NCI-H1436 (cell line): Measurements from ENCODE around the gene GLIPR2.
"Not testable (repeated sequence)": the region's sequence is repeated elsewhere in the genome, so short reads cannot be mapped to it uniquely, and the experiment has no call there.

Experiments used
- DNase-seq: peaks from one replicate; lab custom pipeline; 2025; lab: John Stamatoyannopoulos, UW

Gene GLIPR2

GRCh38 chr9:36136272-36136893 is at the start of gene GLIPR2:
GLIPR2 (plus strand) TSS chr9:36136733; CDS start chr9:36136779, 46 bp downstream.
- DNase-seq: peak; percentile 19

GRCh38 chr9:36087054-36087453 is 49.5 kb upstream of the GLIPR2 start:
- not testable (repeated sequence) for DNase-seq

GRCh38 chr9:36088020-36088419 is 48.5 kb upstream of the GLIPR2 start:
- DNase-seq: no peak

GRCh38 chr9:36091026-36091953 is 45.2 kb upstream of the GLIPR2 start:
- no peak for DNase-seq

GRCh38 chr9:36092014-36092413 is 44.5 kb upstream of the GLIPR2 start:
- DNase-seq: no peak

- no peak for DNase-seq
These were observed 43.9 kb upstream of the GLIPR2 start for GRCh38 chr9:36092509-36093215.

- no peak for DNase-seq
These were observed 43.1 kb upstream of the GLIPR2 start for GRCh38 chr9:36093384-36093783.

- DNase-seq: no peak
These were observed 36.8 kb upstream of the GLIPR2 start for GRCh38 chr9:36099718-36100117.

GRCh38 chr9:36100532-36100931 is 36.0 kb upstream of the GLIPR2 start:
- DNase-seq: no peak

GRCh38 chr9:36101916-36102741 is 34.4 kb upstream of the GLIPR2 start:
- no peak for DNase-seq

GRCh38 chr9:36102742-36103495 is 33.6 kb upstream of the GLIPR2 start:
- peak; percentile 78 for DNase-seq

- DNase-seq: no peak
These were observed 27.5 kb upstream of the GLIPR2 start for GRCh38 chr9:36109071-36109470.

- no peak for DNase-seq
These were observed 26.1 kb upstream of the GLIPR2 start for GRCh38 chr9:36110434-36110833.

- no peak for DNase-seq
These were observed 24.0 kb upstream of the GLIPR2 start for GRCh38 chr9:36112516-36112915.

GRCh38 chr9:36113999-36114398 is 22.5 kb upstream of the GLIPR2 start:
- no peak for DNase-seq

- DNase-seq: no peak
These were observed 19.9 kb upstream of the GLIPR2 start for GRCh38 chr9:36116593-36116992.

- DNase-seq: no peak
These were observed 18.3 kb upstream of the GLIPR2 start for GRCh38 chr9:36118201-36118600.

- DNase-seq: no peak
These were observed 17.8 kb upstream of the GLIPR2 start for GRCh38 chr9:36118706-36119105.

- DNase-seq: no peak
These were observed 17.1 kb upstream of the GLIPR2 start for GRCh38 chr9:36119476-36119875.

- DNase-seq: no peak
These were observed 15.8 kb upstream of the GLIPR2 start for GRCh38 chr9:36120705-36121104.

GRCh38 chr9:36121971-36122370 is 14.6 kb upstream of the GLIPR2 start:
- no peak for DNase-seq
